Activated naive CD4-positive, alpha-beta T cell treated with anti-CD3 and anti-CD28 coated beads, Interleukin-2, amount 50 U/mL, for 24 hours (primary cell): ENCODE results near the gene SUSD4.

ENCODE experiments used
- H3K27ac Mint-ChIP-seq: one replicate; pipeline ENCODE4 v1.8.0; 2021; ENCODE audit warnings: mild to moderate bottlenecking, mixed read lengths
- H3K27me3 Mint-ChIP-seq: one replicate; pipeline ENCODE4 v1.8.0; 2021; ENCODE audit warnings: mixed read lengths
- H3K36me3 Mint-ChIP-seq: one replicate; pipeline ENCODE4 v1.8.0; 2021; ENCODE audit warnings: mixed read lengths
- H3K4me1 Mint-ChIP-seq: one replicate; pipeline ENCODE4 v1.8.0; 2021; ENCODE audit warnings: mixed read lengths
- H3K4me3 Mint-ChIP-seq: one replicate; pipeline ENCODE4 v1.8.0; 2021; ENCODE audit warnings: mild to moderate bottlenecking, mixed read lengths
- H3K9me3 Mint-ChIP-seq: one replicate; pipeline ENCODE4 v1.8.0; 2021; ENCODE audit warnings: mixed read lengths

SUSD4 gene

DNA sequence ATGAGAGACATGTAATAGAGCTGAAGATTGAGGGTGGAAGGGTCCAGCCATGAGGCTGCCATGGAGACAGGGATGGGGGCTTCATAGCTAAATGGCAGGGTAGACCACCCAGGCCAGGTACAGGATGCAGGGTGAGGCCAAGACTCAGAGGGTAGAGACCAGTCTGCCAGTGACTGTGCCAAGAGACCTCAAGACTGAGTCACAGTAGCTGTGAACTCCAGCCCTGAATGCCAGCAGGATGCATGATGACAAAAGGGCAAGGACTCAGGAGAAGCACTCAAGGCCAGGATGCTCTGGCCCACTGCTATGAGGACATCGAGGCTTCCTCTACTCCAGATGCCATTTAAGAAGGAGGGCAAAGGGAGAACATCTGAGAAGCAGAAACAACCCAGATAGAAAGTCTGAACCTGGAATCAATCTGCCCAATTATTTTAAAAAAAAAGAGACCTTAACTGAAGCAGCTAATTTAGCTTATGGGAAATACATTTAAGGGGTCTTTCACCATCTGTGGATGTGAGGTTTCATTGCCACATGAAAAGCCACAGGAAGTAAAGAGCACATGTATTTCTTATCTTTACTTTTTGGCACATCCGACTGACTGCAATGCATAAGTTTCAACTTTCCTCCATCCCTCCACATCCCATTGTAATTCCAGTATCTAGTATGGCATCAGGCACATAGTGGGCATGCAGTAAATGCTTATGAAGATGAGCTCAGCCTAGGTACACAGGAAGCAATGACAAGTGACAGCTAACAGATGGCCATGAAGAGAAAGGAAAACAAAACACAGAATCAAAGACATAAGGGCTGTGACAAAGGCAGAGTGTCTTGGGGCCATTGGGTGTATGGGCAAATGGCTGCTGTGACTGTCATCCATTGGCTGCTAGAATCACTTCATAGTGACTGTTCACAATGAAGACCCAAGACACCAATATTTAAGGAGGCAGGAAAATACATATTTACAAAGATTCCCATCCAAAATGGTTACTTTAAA lies 40.2 kb downstream of the SUSD4 start:
- H3K27ac Mint-ChIP-seq = no peak overlapping the region
- H3K4me3 Mint-ChIP-seq = no peak overlapping the region
- H3K9me3 Mint-ChIP-seq = no peaks in the 10 kb centered on the region
- peaks cover 21% of the 10 kb centered on the region for H3K4me1 Mint-ChIP-seq
- H3K36me3 Mint-ChIP-seq = peaks cover 5% of the 10 kb centered on the region
- H3K27me3 Mint-ChIP-seq = no peaks in the 10 kb centered on the region

DNA sequence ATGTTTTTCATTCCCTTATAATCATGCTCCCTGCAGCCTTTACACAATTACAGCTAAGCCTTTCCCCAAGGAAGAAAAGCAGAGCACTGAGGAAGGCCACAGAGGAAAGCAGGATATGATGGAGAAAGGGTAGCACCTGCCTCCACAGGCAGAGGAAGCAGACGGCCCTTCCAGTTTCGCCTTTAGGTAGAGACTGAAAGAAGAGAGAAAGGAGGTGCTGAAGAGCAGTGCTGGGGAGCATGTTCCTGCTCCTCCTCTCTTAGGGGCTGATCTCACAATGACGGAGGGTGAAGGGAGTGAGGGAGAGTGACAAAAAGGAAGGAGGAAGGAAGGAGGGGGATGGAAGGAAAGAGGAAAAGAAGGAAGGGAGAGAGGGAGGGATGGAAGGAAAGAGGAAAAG lies 41.1 kb downstream of the SUSD4 start:
- H3K4me1 Mint-ChIP-seq = peaks cover 21% of the 10 kb centered on the region
- H3K9me3 Mint-ChIP-seq = no peaks in the 10 kb centered on the region
- no peak overlapping the region for H3K27ac Mint-ChIP-seq
- H3K36me3 Mint-ChIP-seq = peaks cover 5% of the 10 kb centered on the region
- H3K27me3 Mint-ChIP-seq = no peaks in the 10 kb centered on the region
- H3K4me3 Mint-ChIP-seq = peak overlapping the region; percentile 62

DNA sequence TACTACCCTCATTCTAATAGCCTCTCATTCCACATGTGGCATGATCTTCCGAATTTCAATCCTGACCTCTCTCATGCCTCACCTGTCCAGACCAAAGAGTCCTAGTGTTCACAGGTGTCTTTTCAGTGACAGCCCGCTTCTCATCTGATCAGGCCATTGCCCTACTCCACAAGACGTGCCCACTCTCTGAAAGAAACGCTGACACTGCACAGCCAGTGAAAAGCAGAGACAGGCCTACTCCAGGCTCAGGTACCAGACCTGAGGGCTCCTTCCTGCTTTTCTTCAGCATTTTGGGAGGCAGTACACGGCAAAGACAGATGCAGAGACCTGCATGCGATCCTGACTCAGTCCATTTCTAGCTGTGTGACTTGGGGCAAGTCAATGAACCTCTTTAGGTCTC lies 43.0 kb downstream of the SUSD4 start:
- no peak overlapping the region for H3K4me3 Mint-ChIP-seq
- no peak overlapping the region for H3K27ac Mint-ChIP-seq

DNA sequence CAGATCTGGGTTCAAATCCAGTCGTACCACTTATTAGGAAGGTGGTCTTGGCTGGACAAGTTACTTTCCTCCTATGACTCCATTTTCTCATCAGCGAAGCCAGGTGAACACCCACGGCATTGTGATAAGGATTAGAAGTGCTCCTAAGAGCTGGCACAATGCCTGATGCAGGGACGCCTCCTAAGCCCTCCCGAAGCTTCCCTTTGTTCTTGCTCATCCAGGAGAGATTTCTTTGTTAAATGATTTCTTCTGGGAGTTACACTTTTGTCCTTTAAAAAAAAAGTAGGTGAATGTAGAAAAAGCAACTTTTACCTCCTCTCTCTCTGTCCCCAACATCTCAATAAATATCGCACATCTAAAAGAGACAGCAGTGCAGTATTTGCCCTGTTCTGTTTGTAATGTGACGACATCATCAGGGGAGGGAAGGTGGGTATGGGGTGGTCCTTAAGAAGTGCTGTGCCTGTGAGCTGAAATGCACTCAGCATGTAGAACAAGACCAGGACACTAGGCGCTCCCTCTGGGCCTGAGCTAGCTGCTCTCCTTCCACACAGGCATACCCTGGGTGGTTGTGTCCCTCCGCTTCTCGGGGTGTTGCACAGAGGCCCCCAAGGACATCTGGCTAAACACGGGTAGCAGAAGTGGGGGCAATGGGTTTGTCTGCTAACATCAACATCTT lies 43.9 kb downstream of the SUSD4 start:
- Mint-ChIP-seq H3K27me3 (no peaks in the 10 kb centered on the region), H3K4me3 (no peak overlapping the region), H3K4me1 (peaks cover 35% of the 10 kb centered on the region), H3K27ac (no peak overlapping the region), H3K9me3 (no peaks in the 10 kb centered on the region), H3K36me3 (peaks cover 5% of the 10 kb centered on the region)

More for the DNA sequence above, 43.0 kb downstream of the SUSD4 start:
- H3K27me3 Mint-ChIP-seq = no peaks in the 10 kb centered on the region
- H3K36me3 Mint-ChIP-seq = peaks cover 5% of the 10 kb centered on the region
- H3K4me1 Mint-ChIP-seq = peaks cover 28% of the 10 kb centered on the region
- no peaks in the 10 kb centered on the region for H3K9me3 Mint-ChIP-seq

DNA sequence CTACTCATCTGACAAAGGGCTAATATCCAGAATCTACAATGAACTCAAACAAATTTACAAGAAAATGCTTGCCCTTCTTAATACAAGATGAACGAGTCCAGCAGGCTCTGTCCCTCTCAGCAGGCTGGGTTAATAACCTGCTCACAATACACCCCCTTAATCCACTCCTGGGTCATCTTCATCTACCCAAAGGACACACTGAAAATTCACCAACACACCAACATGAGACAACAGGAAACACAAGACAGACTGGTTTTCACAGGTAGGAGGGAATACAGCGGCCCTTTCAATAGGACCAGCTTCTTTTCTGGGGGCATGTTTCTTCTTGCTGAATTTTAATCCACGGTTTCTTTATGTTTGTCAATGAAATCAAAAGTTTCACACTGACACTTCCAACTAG lies 44.6 kb downstream of the SUSD4 start:
- peaks cover 35% of the 10 kb centered on the region for H3K4me1 Mint-ChIP-seq
- H3K9me3 Mint-ChIP-seq = no peaks in the 10 kb centered on the region
- H3K27ac Mint-ChIP-seq = no peak overlapping the region
- H3K4me3 Mint-ChIP-seq = no peak overlapping the region
- peaks cover 5% of the 10 kb centered on the region for H3K36me3 Mint-ChIP-seq
- no peaks in the 10 kb centered on the region for H3K27me3 Mint-ChIP-seq

DNA sequence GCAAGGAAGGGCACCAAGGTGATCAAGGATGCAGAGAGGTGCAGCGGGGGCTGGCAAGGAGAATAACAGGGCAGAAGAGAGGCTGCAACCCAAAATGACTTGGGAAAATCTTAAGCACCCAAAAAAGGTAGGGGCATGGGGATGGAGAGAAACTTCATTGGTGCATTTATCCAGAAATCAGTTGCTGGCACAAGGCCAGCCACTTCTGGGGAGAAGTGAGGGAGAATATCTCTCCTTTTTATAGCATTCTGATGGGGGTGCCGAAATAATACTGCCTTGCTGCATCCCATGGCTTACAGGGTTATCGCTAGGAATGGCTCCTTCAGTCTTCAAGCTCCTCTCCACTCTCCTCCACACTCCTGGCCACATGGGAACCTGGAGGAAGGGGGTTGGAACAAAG lies 47.9 kb downstream of the SUSD4 start:
- H3K4me1 Mint-ChIP-seq = peaks cover 13% of the 10 kb centered on the region
- H3K27ac Mint-ChIP-seq = no peak overlapping the region
- peaks cover 3% of the 10 kb centered on the region for H3K36me3 Mint-ChIP-seq
- no peaks in the 10 kb centered on the region for H3K27me3 Mint-ChIP-seq
- no peak overlapping the region for H3K4me3 Mint-ChIP-seq
- no peaks in the 10 kb centered on the region for H3K9me3 Mint-ChIP-seq

DNA sequence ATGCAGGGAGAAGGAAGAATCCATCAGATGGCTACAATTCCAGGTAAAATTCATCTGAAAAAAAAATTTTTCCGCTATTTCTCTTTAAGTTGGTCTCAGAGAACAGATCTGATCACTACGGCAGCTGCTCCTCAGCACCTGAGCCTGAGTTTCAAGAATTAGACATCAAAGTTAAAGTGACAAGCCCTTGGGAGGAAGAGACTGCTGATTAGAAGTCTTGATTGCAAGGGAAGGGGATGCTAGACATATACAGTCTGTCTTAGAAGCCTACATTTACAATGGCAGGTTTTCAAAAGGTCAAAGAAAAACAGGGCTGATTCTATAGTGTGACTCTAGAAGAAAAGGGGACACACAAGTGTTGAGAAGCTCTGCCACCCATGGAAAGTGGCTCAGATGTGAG lies 48.3 kb downstream of the SUSD4 start:
- no peaks in the 10 kb centered on the region for H3K9me3 Mint-ChIP-seq
- no peak overlapping the region for H3K4me3 Mint-ChIP-seq
- no peaks in the 10 kb centered on the region for H3K27me3 Mint-ChIP-seq
- peaks cover 3% of the 10 kb centered on the region for H3K36me3 Mint-ChIP-seq
- H3K27ac Mint-ChIP-seq = no peak overlapping the region
- peaks cover 13% of the 10 kb centered on the region for H3K4me1 Mint-ChIP-seq

DNA sequence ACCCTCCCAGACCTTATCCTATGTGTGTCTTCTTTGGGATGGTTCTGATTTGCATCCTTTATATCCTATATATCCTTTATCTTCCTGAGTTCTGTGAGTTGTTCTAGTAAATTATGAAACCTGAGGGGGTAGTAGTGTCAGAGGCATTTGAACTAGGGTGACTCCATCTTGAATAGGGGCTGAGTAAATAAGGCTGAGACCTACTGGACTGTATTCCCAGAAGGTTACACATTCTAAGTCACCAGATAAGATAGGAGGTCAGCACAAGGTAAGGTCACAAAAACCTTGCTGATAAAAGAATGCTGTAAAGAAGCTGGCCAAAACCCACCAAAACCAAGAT lies 50.6 kb downstream of the SUSD4 start:
- Mint-ChIP-seq H3K4me3 (no peak overlapping the region), H3K36me3 (no peaks in the 10 kb centered on the region), H3K4me1 (peaks cover 20% of the 10 kb centered on the region), H3K27ac (no peak overlapping the region), H3K9me3 (no peaks in the 10 kb centered on the region), H3K27me3 (no peaks in the 10 kb centered on the region)

DNA sequence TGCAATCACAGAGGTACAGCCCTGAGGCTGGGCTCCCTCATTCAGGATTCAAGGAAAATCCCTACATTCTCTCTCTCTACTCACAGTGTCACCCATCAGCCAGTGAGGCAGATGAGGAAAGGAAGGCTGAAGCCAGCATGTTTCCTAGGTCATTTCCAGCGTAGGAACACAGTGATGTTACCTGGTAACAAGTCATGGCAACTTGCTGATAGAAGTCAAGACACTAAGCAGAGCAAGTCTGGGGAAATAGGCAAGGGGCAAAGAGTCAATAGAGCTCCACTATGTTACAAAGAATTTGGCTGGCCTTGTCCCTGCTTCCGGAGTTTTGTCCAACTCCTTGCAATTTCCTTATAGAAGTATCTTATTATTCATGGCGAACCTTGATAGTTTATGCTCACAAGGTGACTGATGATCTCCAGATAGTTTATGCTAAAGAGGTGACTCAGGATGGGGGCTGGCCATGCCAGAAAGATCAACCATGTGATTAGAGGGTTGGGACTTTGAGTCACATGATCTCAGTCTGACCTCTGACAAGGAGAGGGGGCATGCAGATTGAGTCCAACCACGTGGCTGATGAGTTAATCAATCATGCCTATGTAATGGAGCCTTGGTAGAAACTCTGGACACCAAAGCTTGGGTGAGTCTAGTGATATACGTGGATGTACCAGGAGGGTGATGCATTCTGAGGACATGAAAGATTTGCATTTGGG lies 51.1 kb downstream of the SUSD4 start:
- Mint-ChIP-seq H3K27ac (no peak overlapping the region), H3K9me3 (no peaks in the 10 kb centered on the region), H3K27me3 (no peaks in the 10 kb centered on the region)

DNA sequence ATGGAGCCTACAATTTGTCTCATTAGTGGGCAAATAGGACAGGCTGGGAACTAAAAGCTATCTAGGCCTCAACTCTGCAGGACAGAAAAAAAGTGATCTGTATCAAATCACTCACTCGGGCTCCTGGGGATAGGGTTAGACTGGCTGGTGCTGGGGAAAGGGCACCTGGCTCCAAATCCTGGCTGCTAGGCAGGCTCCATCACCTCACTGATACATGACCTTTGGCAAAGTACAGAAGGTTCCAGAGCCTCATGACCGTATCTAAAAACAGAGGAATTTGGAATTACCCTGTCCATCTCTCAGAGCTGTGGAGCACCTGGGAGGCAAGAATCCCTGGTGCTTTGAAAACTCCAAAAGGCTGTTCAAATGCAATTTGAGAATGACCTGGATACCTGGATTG lies 51.7 kb downstream of the SUSD4 start:
- no peaks in the 10 kb centered on the region for H3K9me3 Mint-ChIP-seq
- peaks cover 27% of the 10 kb centered on the region for H3K4me1 Mint-ChIP-seq
- no peaks in the 10 kb centered on the region for H3K27me3 Mint-ChIP-seq
- no peak overlapping the region for H3K4me3 Mint-ChIP-seq
- H3K27ac Mint-ChIP-seq = no peak overlapping the region
- no peaks in the 10 kb centered on the region for H3K36me3 Mint-ChIP-seq

More for the DNA sequence above, 51.1 kb downstream of the SUSD4 start:
- H3K4me3 Mint-ChIP-seq = no peak overlapping the region
- H3K4me1 Mint-ChIP-seq = peaks cover 25% of the 10 kb centered on the region
- no peaks in the 10 kb centered on the region for H3K36me3 Mint-ChIP-seq

DNA sequence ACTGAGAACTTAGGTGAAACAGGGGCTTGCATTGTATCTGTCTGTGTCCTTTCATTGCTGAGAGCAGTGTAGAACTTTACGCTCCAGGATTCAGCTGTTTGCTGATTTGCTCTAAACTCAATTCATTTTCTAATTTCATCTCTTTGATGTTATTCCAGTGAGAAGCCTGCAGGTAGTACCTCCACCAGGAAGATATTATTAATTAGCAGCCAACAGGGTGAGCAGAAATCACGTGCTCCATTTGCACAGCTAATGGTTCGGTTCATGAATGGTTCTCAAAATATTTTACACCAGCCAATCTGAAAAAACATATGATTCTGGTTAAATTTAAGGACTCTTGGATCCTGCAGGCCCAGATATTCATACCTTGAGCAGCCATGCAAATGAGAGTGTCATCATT lies 52.1 kb downstream of the SUSD4 start:
- Mint-ChIP-seq H3K36me3 (no peaks in the 10 kb centered on the region), H3K9me3 (no peaks in the 10 kb centered on the region), H3K4me3 (no peak overlapping the region), H3K27ac (no peak overlapping the region), H3K27me3 (no peaks in the 10 kb centered on the region), H3K4me1 (peaks cover 31% of the 10 kb centered on the region)

DNA sequence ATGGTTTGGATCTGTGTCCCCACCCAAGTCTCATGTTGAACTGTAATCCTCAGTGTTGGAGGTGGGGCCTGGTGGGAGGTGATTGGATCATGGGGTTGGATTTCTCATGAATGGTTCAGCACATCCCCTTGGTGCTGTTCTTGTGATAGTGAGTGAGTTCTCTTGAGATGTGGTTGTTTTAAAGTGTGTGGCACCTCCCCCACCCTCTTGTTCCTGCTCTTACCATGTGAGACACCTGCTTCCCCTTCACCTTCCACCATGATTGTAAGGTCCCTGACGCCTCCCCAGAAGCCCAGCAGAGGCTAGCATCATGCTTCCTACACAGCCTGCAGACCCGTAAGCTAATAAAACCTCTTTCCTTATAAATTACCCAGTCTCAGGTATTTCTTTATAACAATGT lies 55.8 kb downstream of the SUSD4 start:
- H3K27ac Mint-ChIP-seq = peak overlapping the region; percentile 19
- no peaks in the 10 kb centered on the region for H3K36me3 Mint-ChIP-seq
- no peak overlapping the region for H3K4me3 Mint-ChIP-seq
- no peaks in the 10 kb centered on the region for H3K9me3 Mint-ChIP-seq
- H3K27me3 Mint-ChIP-seq = no peaks in the 10 kb centered on the region
- peaks cover 21% of the 10 kb centered on the region for H3K4me1 Mint-ChIP-seq

DNA sequence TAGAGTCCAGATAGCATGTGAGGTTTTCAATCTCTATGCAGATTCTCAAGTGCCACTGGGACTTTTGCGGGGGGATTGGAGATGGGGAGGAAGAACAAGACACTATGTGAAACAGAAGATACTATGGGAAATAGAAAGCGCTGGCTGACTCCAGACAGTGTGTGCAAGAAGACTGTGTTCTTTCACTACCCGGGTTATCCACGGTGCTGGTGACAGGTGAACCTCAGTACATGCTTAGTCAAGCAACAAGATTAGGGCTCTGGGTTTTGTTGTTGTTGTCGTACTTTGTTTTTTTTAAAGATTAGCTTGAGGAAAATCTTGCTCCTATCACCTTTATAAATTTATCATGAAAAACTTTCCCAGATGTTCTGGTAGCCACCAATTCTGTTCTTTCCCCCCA lies 56.4 kb downstream of the SUSD4 start:
- no peak overlapping the region for H3K27ac Mint-ChIP-seq
- no peaks in the 10 kb centered on the region for H3K9me3 Mint-ChIP-seq
- no peaks in the 10 kb centered on the region for H3K27me3 Mint-ChIP-seq
- H3K4me3 Mint-ChIP-seq = no peak overlapping the region
- H3K36me3 Mint-ChIP-seq = no peaks in the 10 kb centered on the region
- peaks cover 27% of the 10 kb centered on the region for H3K4me1 Mint-ChIP-seq

DNA sequence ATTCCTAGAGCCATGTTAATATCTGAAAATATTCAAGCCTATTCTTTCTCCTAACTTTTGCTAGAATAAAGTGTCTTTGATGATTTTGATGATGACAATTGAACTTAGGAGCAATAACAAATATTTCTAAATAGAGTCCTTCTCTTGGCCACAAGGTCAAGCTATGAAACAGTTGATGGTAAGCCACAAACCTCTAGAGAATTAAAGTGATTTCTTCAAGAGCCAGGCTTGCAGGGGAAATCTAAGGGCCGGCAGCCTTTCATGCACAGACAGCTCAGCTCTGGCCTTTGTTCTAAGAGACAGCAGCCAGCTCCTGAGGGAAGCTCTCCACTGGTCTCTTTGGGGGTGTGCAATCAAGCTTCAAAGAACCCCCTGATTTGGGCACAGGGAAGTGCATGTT lies 59.0 kb downstream of the SUSD4 start:
- no peak overlapping the region for H3K4me3 Mint-ChIP-seq
- H3K27me3 Mint-ChIP-seq = no peaks in the 10 kb centered on the region
- H3K4me1 Mint-ChIP-seq = peaks cover 53% of the 10 kb centered on the region
- H3K36me3 Mint-ChIP-seq = no peaks in the 10 kb centered on the region
- no peaks in the 10 kb centered on the region for H3K9me3 Mint-ChIP-seq
- no peak overlapping the region for H3K27ac Mint-ChIP-seq

DNA sequence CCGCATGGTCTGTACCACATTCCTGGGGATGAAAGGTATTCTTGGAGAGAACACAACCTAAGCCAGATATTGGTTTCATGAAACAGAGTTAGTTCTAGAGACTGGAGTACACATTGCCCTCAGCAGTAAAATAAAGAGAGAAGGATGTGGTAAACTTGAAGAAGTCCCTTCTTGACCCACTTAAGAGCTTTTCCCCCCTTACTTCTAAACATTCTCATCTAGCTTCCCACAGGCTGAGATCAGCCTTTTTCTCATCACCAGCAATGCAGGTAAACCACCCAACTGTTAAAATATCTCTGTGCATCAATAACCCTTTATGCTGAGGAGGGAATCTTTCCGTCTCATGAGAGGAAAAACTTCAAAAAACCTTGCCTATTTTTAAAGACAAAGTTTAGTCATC lies 62.6 kb downstream of the SUSD4 start:
- H3K4me1 Mint-ChIP-seq = peaks cover 38% of the 10 kb centered on the region
- H3K27ac Mint-ChIP-seq = peak overlapping the region; percentile 36
- H3K36me3 Mint-ChIP-seq = no peaks in the 10 kb centered on the region
- no peaks in the 10 kb centered on the region for H3K27me3 Mint-ChIP-seq
- no peaks in the 10 kb centered on the region for H3K9me3 Mint-ChIP-seq
- H3K4me3 Mint-ChIP-seq = no peak overlapping the region

DNA sequence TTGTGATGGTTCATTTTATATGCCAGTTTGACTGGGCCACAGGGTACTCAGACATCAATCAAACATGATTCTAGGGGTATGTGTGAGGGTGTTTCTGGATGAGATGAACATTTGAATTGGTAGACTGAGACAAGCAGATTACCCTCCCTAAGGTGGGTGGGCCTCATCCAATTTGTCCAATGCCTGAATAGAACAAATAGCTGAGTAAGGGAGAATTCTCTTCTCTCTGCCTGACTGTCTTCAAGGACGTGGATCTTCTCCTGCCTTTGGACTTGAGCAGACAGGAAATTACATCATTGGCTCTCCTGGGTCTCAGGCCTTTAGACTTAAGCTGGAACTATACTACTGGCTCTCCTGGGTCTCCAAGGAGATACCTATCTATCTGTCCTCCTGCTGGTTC lies 64.4 kb downstream of the SUSD4 start:
- no peak overlapping the region for H3K4me3 Mint-ChIP-seq
- H3K36me3 Mint-ChIP-seq = no peaks in the 10 kb centered on the region
- H3K9me3 Mint-ChIP-seq = no peaks in the 10 kb centered on the region
- peaks cover 34% of the 10 kb centered on the region for H3K4me1 Mint-ChIP-seq
- H3K27ac Mint-ChIP-seq = no peak overlapping the region
- H3K27me3 Mint-ChIP-seq = no peaks in the 10 kb centered on the region
